ENCODE measurements around the gene CDT1. TPM values are rescaled to one million over a fixed set of nuclear protein-coding genes. Genes with fewer than 3 reads are reported as not detected.

CDT1 gene
- 1.5 and 1.9 TPM in 2 replicates for total RNA-seq

GRCh38 chr16:88803264-88803987 lies at the start of gene CDT1:
CDT1 (plus strand) TSS chr16:88803789; CDS start chr16:88803832, 43 bp downstream.

GRCh38 chr16:88785106-88785924 lies 18.3 kb upstream of the CDT1 start, which contains the start of gene PIEZO1:
PIEZO1 (minus strand) TSS chr16:88785220; CDS start chr16:88784964, 256 bp downstream.

GRCh38 chr16:88811769-88812512 lies 8.4 kb downstream of the CDT1 start, which contains the start of gene APRT:
APRT (minus strand) TSS chr16:88811928; CDS start chr16:88811899, 29 bp downstream.

GRCh38 chr16:88856828-88857727 lies 53.5 kb downstream of the CDT1 start, which contains the start of the genes GALNS and TRAPPC2L:
GALNS (minus strand) TSS chr16:88856947; CDS start chr16:88856877, 70 bp downstream.
TRAPPC2L (plus strand) TSS chr16:88857127; CDS start chr16:88857151, 24 bp downstream.

Other genes starting within 250 kb of the CDT1 start
- gene ZC3H18, start 233.4 kb upstream of the CDT1 start, total RNA-seq, result 9.4 and 10.2 TPM in 2 replicates
- gene IL17C, start 165.2 kb upstream of the CDT1 start, total RNA-seq, result 0.09 TPM in 1 of 2 replicates, not detected in the other
- gene CYBA, start 152.7 kb upstream of the CDT1 start, total RNA-seq, result 192 and 434 TPM in 2 replicates
- 59.0 and 67.1 TPM in 2 replicates for gene MVD, start 140.7 kb upstream of the CDT1 start, total RNA-seq
- under 0.01 TPM in 1 of 2 replicates, not detected in the other for gene SNAI3, start 117.3 kb upstream of the CDT1 start, total RNA-seq
- gene RNF166, start 97.4 kb upstream of the CDT1 start, total RNA-seq, result 5.7 and 10.2 TPM in 2 replicates
- 11.0 and 11.3 TPM in 2 replicates for gene CTU2, start 97.3 kb upstream of the CDT1 start, total RNA-seq
- 116 and 117 TPM in 2 replicates for gene PIEZO1, start 18.6 kb upstream of the CDT1 start, total RNA-seq
- 40.3 and 72.3 TPM in 2 replicates for gene APRT, start 8.1 kb downstream of the CDT1 start, total RNA-seq
- gene GALNS, start 53.2 kb downstream of the CDT1 start, total RNA-seq, result 14.3 and 18.0 TPM in 2 replicates
- 70.5 and 88.1 TPM in 2 replicates for gene TRAPPC2L, start 53.3 kb downstream of the CDT1 start, total RNA-seq
- not detected in 2 replicates for gene PABPN1L, start 62.9 kb downstream of the CDT1 start, total RNA-seq
- 0.17 TPM in 1 of 2 replicates, not detected in the other for gene CBFA2T3, start 173.4 kb downstream of the CDT1 start, total RNA-seq